K562 (cell line): ENCODE data around the gene CRIP1. TPM values are rescaled to one million over a fixed set of nuclear protein-coding genes. Genes with fewer than 3 reads are reported as not detected.

Source experiments
- JUN ChIP-seq, 2 experiments: sonication (generic) in 1 of 2; formaldehyde crosslinking in 1 of 2; IDR thresholded peaks; 2 replicates each; pipeline versions ENCODE4 v1.6.1 to v1.8.0; 2012 to 2022; ENCODE audit warnings: borderline replicate concordance in 2 of 2, mild to moderate bottlenecking in 2 of 2, improper control_type of control experiment in 1 of 2, low read depth in 1 of 2, low read length in 1 of 2, missing genetic modification reagents in 1 of 2
- ZFP1 ChIP-seq: fragments of 450-650 bp; formaldehyde crosslinking; IDR thresholded peaks from 2 replicates; pipeline ENCODE4 v1.4.0; 2020; ENCODE audit warnings: mild to moderate bottlenecking, mixed read lengths
- polyA plus RNA-seq, 8 experiments: library from polyadenylated mRNA; depleted of rRNA in 4 of 8; stranded (reverse) in 5 of 8; unstranded in 3 of 8; fragments of >200 nt; fragmentation: Nextera tagmentation in 2 of 8; fragmentation: Illumina TruSeq in 1 of 8; extraction: Ambion mirVana in 2 of 8; extraction: Trizol in 1 of 8; gene quantifications; 2 replicates each; pipeline versions ENCODE4 v1.2.1 to v1.2.3, GENCODE V29; 2011 to 2014; ENCODE audit warnings: inconsistent platforms in 1 of 8, missing spikeins in 1 of 8
- total RNA-seq, 7 experiments: library from RNA; depleted of rRNA in 6 of 7; stranded (reverse); fragments of >200 nt in 6 of 7; fragmentation: Illumina TruSeq in 2 of 7; extraction: Trizol in 2 of 7; gene quantifications; 2 replicates each; pipeline versions ENCODE4 v1.2.1 to v1.2.3, GENCODE V29; 2011 to 2021; ENCODE audit warnings: low replicate concordance in 1 of 7
- TF ChIP-seq, protein P1 (sequence below): fragments of 250-450 bp; sonication (Bioruptor Pico); IDR thresholded peaks from 2 replicates; pipeline ENCODE4 v1.4.0; 2020

The CRIP1 gene
- total and polyA plus RNA-seq, 9 of the 15 experiments (the other 6 are each of a cell fraction or from before 2014, with no cell fraction given), result 0.11 to 0.58 (median 0.14) TPM; not detected in 6

DNA sequence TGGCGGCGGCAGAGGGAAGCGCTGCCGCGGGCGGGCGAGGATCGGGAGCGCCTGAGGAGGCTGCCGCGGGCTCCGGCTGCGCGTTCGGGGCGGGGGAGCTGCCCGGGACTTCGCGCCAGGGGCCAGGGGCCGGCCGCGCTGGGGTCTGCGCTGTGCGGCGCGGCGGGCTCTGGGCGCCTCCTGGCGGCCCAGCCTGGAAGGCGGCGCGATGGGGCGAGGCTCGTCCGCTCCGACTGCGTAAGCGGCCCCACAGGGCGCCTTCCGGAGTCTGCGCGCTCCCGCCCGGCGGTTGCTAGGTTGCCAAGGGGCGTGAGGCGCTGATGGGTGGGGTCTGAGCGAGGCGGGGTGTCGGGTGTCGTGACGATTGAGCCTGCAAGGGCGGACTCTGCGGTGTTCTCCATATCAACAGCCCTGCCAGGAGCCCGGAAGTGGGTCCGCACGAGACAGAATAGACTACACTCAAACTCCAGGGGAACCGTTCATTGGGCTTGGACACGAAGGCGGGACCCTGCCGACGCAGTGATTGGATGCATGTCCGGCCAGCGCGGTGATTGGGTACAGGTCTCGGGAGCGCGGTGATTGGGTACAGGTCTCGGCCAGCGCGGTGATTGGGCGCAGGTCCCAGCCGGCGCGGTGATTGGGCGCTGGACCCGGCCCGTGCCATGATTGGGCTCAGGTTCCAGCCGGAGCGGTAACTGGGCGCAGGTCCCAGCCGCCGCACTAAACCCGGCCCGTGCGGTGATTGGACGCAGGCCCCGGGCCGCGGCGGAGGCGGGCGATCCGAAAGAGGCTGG is 4.1 kb downstream of the CRIP1 start, which contains the start of gene TEDC1 (continued):
- TF ChIP-seq, protein P1, sequence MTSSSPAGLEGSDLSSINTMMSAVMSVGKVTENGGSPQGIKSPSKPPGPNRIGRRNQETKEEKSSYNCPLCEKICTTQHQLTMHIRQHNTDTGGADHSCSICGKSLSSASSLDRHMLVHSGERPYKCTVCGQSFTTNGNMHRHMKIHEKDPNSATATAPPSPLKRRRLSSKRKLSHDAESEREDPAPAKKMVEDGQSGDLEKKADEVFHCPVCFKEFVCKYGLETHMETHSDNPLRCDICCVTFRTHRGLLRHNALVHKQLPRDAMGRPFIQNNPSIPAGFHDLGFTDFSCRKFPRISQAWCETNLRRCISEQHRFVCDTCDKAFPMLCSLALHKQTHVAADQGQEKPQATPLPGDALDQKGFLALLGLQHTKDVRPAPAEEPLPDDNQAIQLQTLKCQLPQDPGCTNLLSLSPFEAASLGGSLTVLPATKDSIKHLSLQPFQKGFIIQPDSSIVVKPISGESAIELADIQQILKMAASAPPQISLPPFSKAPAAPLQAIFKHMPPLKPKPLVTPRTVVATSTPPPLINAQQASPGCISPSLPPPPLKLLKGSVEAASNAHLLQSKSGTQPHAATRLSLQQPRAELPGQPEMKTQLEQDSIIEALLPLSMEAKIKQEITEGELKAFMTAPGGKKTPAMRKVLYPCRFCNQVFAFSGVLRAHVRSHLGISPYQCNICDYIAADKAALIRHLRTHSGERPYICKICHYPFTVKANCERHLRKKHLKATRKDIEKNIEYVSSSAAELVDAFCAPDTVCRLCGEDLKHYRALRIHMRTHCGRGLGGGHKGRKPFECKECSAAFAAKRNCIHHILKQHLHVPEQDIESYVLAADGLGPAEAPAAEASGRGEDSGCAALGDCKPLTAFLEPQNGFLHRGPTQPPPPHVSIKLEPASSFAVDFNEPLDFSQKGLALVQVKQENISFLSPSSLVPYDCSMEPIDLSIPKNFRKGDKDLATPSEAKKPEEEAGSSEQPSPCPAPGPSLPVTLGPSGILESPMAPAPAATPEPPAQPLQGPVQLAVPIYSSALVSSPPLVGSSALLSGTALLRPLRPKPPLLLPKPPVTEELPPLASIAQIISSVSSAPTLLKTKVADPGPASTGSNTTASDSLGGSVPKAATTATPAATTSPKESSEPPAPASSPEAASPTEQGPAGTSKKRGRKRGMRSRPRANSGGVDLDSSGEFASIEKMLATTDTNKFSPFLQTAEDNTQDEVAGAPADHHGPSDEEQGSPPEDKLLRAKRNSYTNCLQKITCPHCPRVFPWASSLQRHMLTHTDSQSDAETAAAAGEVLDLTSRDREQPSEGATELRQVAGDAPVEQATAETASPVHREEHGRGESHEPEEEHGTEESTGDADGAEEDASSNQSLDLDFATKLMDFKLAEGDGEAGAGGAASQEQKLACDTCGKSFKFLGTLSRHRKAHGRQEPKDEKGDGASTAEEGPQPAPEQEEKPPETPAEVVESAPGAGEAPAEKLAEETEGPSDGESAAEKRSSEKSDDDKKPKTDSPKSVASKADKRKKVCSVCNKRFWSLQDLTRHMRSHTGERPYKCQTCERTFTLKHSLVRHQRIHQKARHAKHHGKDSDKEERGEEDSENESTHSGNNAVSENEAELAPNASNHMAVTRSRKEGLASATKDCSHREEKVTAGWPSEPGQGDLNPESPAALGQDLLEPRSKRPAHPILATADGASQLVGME, result no peak
- TF ChIP-seq ZFP1 (CRISPR knock-in tag) (no peak), JUN (IDR thresholded peaks at IDR 0.05; ENCODE audit: borderline replicate concordance, low read depth, low read length) (no peak; the same call in 1 of the 2 replicates), JUN (CRISPR knock-in tag; IDR thresholded peaks at IDR 0.05; ENCODE audit: borderline replicate concordance) (no peak)
